Panc1 (cell line): ENCODE results near the gene ITGBL1.

ENCODE experiments used
- CTCF ChIP-seq: fragments of 450-650 bp; IDR thresholded peaks from 2 replicates; pipeline ENCODE4 v1.5.1; 2017; ENCODE audit warnings: mild to moderate bottlenecking
- POLR2AphosphoS5 ChIP-seq: IDR thresholded peaks from 2 replicates; pipeline ENCODE4 v1.6.1; 2012; ENCODE audit warnings: mild to moderate bottlenecking, low read depth, low read length, moderate library complexity

DNA sequence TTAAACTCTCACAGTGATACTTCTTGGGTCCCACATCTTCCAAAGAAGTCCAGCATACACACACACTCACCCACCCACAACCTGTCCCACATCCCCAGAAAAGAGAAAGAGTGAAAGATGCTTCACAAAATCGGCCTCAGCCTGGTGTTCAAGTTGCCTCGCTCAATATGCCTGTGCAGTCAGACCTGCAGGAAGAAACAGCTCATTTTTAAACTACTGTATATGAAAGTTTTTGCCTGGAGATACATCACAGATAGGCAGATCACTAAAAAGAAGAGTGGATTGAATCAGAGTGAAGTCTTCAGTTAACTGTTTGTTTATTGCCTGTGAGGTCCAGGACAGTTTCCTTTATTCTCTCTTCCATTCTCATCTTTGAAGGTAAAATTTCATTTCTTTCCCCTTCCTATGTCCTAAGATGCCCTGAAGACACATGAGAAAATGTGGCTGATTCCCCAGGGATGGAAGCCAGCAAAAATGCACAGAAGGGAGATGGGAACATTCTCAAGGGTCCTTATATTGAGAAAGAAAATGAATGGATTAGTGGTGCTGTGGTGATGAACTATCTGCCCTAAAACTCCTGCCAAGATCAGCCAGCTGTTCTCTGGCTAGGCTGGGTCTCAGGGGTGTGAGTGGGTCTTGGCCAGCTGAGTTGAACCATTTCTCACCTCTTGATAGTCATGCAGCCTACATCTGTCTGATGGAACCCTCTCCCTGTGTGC, 259.0 kb downstream of the ITGBL1 start:
- TF ChIP-seq CTCF (no peak), POLR2AphosphoS5 (no peak)
